Panc1 (cell line): ENCODE data around the gene EPS8L1. TPM values are rescaled to one million over a fixed set of nuclear protein-coding genes. Genes with fewer than 3 reads are reported as not detected.

Source experiments
- microRNA-seq: library from miRNA; unstranded; fragments of <30 nt; microRNA quantifications from one replicate; pipeline ENCODE4 v1.1.0, GENCODE V29; 2020; ENCODE audit not compliant: unreplicated experiment
- total RNA-seq: library from RNA; stranded (reverse); gene quantifications from one replicate; pipeline ENCODE4 v1.2.1, GENCODE V29; 2021; ENCODE audit not compliant: unreplicated experiment

Gene EPS8L1
- total RNA-seq, 1 experiment from 2014 or later, result 11.0 TPM

Small RNA genes lying within 50 kb of the gene (microRNA-seq; reads per million reads assigned to microRNA genes)
- gene MIR7975, result not detected

Other genes starting within 250 kb of the EPS8L1 start
- not detected for gene KIR2DS4, start 243.2 kb upstream of the EPS8L1 start, total RNA-seq
- not detected for gene KIR3DL2, start 225.4 kb upstream of the EPS8L1 start, total RNA-seq
- gene FCAR, start 201.6 kb upstream of the EPS8L1 start, total RNA-seq, result not detected
- not detected for gene NCR1, start 169.7 kb upstream of the EPS8L1 start, total RNA-seq
- gene NLRP7, start 128.3 kb upstream of the EPS8L1 start, total RNA-seq, result not detected
- gene NLRP2, start 109.5 kb upstream of the EPS8L1 start, total RNA-seq, result 0.18 TPM
- 1.2 TPM for gene GP6, start 37.6 kb upstream of the EPS8L1 start, total RNA-seq
- gene RDH13, start 12.7 kb upstream of the EPS8L1 start, total RNA-seq, result 37.8 TPM
- gene PPP1R12C, start 41.8 kb downstream of the EPS8L1 start, total RNA-seq, result 158 TPM
- 116 TPM for gene TNNT1, start 73.3 kb downstream of the EPS8L1 start, total RNA-seq
- 14.6 TPM for gene TNNI3, start 81.9 kb downstream of the EPS8L1 start, total RNA-seq
- gene DNAAF3, start 90.7 kb downstream of the EPS8L1 start, total RNA-seq, result 12.4 TPM
- gene SYT5, start 104.4 kb downstream of the EPS8L1 start, total RNA-seq, result 3.2 TPM
- 42.8 TPM for gene PTPRH, start 133.6 kb downstream of the EPS8L1 start, total RNA-seq
- gene TMEM86B, start 152.9 kb downstream of the EPS8L1 start, total RNA-seq, result 14.2 TPM
- 172 TPM for gene PPP6R1, start 183.1 kb downstream of the EPS8L1 start, total RNA-seq
- 84.2 TPM for gene HSPBP1, start 204.2 kb downstream of the EPS8L1 start, total RNA-seq
- 7.9 TPM for gene BRSK1, start 208.1 kb downstream of the EPS8L1 start, total RNA-seq
- gene TMEM150B, start 249.5 kb downstream of the EPS8L1 start, total RNA-seq, result not detected